ENCODE measurements around the gene UMODL1.
A peak's percentile ranks its signal among the peaks of the same experiment; 100 is the strongest.

The UMODL1 gene

GRCh38 chr21:42154237-42155044 is 83.3 kb downstream of the UMODL1 start:
- no peak for DNase-seq

- DNase-seq = no peak
Observed at GRCh38 chr21:42155045-42155855, 84.1 kb downstream of the UMODL1 start.

- DNase-seq = no peak
Observed at GRCh38 chr21:42156690-42157605, 85.8 kb downstream of the UMODL1 start.

- no peak for DNase-seq
Observed at GRCh38 chr21:42157606-42158310, 86.6 kb downstream of the UMODL1 start.

GRCh38 chr21:42158846-42159245 is 87.7 kb downstream of the UMODL1 start:
- no peak for DNase-seq

GRCh38 chr21:42159560-42160110 is 88.5 kb downstream of the UMODL1 start:
- DNase-seq = no peak

GRCh38 chr21:42160111-42160721 is 89.1 kb downstream of the UMODL1 start:
- no peak for DNase-seq

- DNase-seq = no peak
Observed at GRCh38 chr21:42160765-42161164, 89.6 kb downstream of the UMODL1 start.

GRCh38 chr21:42161401-42161955 is 90.4 kb downstream of the UMODL1 start:
- DNase-seq = no peak

- DNase-seq = peak; percentile 29
Observed at GRCh38 chr21:42161956-42162681, 91.0 kb downstream of the UMODL1 start.

GRCh38 chr21:42162831-42163510 is 91.9 kb downstream of the UMODL1 start:
- peak; percentile 14 for DNase-seq

- no peak for DNase-seq
Observed at GRCh38 chr21:42163511-42163863, 92.4 kb downstream of the UMODL1 start.

- peak; percentile 75 for DNase-seq
Observed at GRCh38 chr21:42164064-42164789, 93.1 kb downstream of the UMODL1 start.

GRCh38 chr21:42164818-42165217 is 93.7 kb downstream of the UMODL1 start:
- no peak for DNase-seq

GRCh38 chr21:42165901-42166300 is 94.8 kb downstream of the UMODL1 start:
- DNase-seq = no peak

- no peak for DNase-seq
Observed at GRCh38 chr21:42169758-42170157, 98.6 kb downstream of the UMODL1 start.

- peak; percentile 28 for DNase-seq
Observed at GRCh38 chr21:42171091-42172053, 100.3 kb downstream of the UMODL1 start.

Data from hematopoietic multipotent progenitor cell treated with erythropoietin and hydrocortisone succinate and interleukin-3 and kit ligand, for 6 days (in vitro differentiated cells).